NCI-H510A treated with DMSO at 0.1 percent for 48 hours (cell line): ENCODE data around the gene CD59.

Experiments
- DNase-seq: peaks from one replicate; lab custom pipeline; 2025; lab: John Stamatoyannopoulos, UW

Gene CD59

GRCh38 chr11:33736148-33736812 lies at the start of gene CD59:
Gene CD59, minus strand, starts transcription at chr11:33736423. Its CDS starts 13,978 bp downstream, at chr11:33722445.
- DNase-seq, result peak; percentile 75

GRCh38 chr11:33785609-33786008 lies 49.4 kb upstream of the CD59 start:
- DNase-seq, result no peak

GRCh38 chr11:33779849-33780528 lies 43.8 kb upstream of the CD59 start:
- DNase-seq, result no peak

GRCh38 chr11:33778675-33779074 lies 42.5 kb upstream of the CD59 start:
- DNase-seq, result no peak

- no peak for DNase-seq
Measured at GRCh38 chr11:33777906-33778305, 41.7 kb upstream of the CD59 start.

- no peak for DNase-seq
Measured at GRCh38 chr11:33775832-33776470, 39.7 kb upstream of the CD59 start.

- no peak for DNase-seq
Measured at GRCh38 chr11:33775467-33775807, 39.2 kb upstream of the CD59 start.

GRCh38 chr11:33774736-33775466 lies 38.7 kb upstream of the CD59 start:
- no peak for DNase-seq

GRCh38 chr11:33773987-33774735 lies 37.9 kb upstream of the CD59 start, which contains the start of gene FBXO3:
Gene FBXO3, minus strand, starts transcription at chr11:33774520. Its CDS starts 23 bp downstream, at chr11:33774497.
- DNase-seq, result peak; percentile 17

- DNase-seq, result no peak
Measured at GRCh38 chr11:33773404-33773986, 37.3 kb upstream of the CD59 start.

- no peak for DNase-seq
Measured at GRCh38 chr11:33772870-33773269, 36.6 kb upstream of the CD59 start.

GRCh38 chr11:33772300-33772699 lies 36.1 kb upstream of the CD59 start:
- DNase-seq, result no peak

GRCh38 chr11:33770236-33770635 lies 34.0 kb upstream of the CD59 start:
- DNase-seq, result no peak

- no peak for DNase-seq
Measured at GRCh38 chr11:33769542-33769941, 33.3 kb upstream of the CD59 start.

GRCh38 chr11:33767624-33768023 lies 31.4 kb upstream of the CD59 start:
- DNase-seq, result no peak

GRCh38 chr11:33766085-33766484 lies 29.9 kb upstream of the CD59 start:
- no peak for DNase-seq

GRCh38 chr11:33761471-33761870 lies 25.2 kb upstream of the CD59 start:
- DNase-seq, result no peak

- no peak for DNase-seq
Measured at GRCh38 chr11:33753304-33753967, 17.2 kb upstream of the CD59 start.

- no peak for DNase-seq
Measured at GRCh38 chr11:33751878-33752277, 15.7 kb upstream of the CD59 start.

- no peak for DNase-seq
Measured at GRCh38 chr11:33747979-33748378, 11.8 kb upstream of the CD59 start.

GRCh38 chr11:33743291-33743690 lies 7.1 kb upstream of the CD59 start:
- no peak for DNase-seq
